Measurements from ENCODE around the gene DSTYK. TPM values are rescaled to one million over a fixed set of nuclear protein-coding genes. Genes with fewer than 3 reads are reported as not detected.
"Not testable (repeated sequence)": the region's sequence is repeated elsewhere in the genome, so short reads cannot be mapped to it uniquely, and the experiment has no call there.

Gene DSTYK
- total RNA-seq, 1 experiment from 2014 or later: 14.6 TPM

DNA sequence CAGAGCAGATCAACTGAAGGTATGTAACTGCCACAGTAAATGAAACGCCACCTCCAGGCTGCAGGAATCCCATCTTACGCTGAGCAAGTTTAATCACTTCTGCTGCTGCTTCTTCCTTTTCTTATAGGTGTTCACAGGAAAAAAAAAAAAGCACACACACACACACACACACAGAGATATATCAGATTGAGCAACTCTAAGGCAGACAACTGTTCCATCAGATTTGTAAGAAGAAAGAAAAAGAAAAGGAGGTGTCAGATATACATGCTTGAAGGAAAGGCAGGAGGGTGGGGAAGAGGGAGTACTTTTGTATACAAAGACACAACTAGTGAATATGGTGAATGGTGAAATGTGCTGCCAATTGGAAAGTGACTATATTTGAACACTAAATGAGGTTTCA lies 28.6 kb downstream of the DSTYK start:
- DNase-seq (ENCODE audit: extremely low read depth, low read depth): no peak

DNA sequence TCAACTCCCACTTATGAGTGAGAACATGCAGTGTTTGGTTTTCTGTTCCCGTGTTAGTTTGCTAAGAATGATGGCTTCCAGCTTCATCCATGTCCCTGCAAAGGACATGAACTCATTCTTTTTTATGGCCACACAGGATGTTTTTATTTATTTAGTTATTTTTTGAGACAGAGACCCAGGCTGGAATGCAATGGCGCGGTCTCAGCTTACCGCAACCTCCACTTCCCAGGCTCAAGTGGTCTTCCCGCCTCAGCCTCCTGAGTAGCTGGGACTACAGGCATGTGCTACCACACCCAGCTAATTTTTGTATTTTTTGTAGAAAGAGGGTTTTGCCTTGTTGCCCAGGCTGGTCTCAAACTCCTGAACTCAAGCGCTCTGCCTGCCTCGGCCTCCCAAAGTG lies 31.2 kb downstream of the DSTYK start:
- not testable (repeated sequence) for DNase-seq (ENCODE audit: extremely low read depth, low read depth)

DNA sequence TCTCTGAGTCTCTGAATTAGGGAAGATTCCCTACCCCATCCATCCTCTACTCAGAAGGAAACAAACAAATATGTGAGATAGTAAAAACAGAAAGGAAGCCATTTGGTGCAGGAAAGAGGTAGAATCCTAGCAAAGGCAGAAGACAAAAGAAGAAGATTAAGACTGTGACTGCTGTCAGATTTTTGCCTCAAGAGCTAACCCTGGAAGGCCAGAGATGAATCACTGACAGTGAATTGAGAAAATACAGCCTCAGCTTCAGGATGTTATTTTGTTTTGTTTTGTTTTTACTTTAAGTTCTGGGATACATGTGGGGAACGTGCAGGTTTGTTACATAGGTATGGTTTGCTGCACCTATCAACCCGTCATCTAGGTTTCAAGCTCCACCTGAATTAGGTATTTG lies 31.7 kb downstream of the DSTYK start:
- no peak for DNase-seq (ENCODE audit: extremely low read depth, low read depth)

DNA sequence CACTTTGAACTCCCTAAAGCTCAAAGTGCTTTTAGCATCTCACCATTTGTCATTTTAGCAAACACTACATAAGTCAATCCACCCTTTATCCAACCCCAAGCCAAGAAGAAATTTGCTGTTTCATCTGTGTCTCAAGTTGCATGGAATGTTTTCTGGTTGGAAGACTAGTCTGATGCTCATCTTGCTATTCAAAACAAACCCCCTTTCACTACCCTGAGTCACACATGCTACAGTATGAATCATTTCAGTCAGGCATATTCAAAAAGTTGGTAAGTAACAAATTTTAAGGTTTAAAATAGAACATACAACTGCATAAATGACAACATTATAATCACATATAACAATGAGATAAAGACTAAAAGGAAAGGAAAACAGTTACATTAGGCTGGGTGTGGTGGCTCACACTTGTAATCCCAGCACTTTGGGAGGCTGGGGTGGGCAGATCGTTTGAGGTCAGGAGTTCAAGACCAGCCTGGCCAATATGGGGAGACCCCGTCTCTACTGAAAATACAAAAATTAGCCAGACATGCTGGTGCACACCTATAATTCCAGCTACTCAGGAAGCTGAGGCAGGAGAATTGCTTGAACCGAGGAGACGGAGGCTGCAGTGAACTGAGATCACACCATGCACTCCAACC lies 38.7 kb downstream of the DSTYK start:
- peak; percentile 88 for DNase-seq (ENCODE audit: extremely low read depth, low read depth)

DNA sequence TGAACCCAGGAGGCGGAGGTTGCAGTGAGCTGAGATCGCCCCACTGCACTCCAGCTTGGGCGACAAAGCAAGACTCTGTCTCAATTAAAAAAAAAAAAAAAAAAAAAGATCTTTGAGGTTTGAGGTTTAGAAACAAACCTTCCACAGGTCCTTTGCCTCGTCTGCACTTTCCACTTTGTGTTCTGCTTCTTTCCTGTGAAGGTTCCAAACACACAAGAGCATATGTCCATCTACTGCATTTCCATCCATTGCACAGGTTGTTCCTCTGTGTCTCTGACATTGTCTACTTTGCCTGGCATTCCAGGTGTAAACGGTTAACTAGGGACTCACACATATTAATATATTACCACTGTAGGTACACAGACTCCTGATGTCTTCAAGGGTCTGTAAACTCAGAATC lies 40.1 kb downstream of the DSTYK start:
- DNase-seq (ENCODE audit: extremely low read depth, low read depth): no peak

DNA sequence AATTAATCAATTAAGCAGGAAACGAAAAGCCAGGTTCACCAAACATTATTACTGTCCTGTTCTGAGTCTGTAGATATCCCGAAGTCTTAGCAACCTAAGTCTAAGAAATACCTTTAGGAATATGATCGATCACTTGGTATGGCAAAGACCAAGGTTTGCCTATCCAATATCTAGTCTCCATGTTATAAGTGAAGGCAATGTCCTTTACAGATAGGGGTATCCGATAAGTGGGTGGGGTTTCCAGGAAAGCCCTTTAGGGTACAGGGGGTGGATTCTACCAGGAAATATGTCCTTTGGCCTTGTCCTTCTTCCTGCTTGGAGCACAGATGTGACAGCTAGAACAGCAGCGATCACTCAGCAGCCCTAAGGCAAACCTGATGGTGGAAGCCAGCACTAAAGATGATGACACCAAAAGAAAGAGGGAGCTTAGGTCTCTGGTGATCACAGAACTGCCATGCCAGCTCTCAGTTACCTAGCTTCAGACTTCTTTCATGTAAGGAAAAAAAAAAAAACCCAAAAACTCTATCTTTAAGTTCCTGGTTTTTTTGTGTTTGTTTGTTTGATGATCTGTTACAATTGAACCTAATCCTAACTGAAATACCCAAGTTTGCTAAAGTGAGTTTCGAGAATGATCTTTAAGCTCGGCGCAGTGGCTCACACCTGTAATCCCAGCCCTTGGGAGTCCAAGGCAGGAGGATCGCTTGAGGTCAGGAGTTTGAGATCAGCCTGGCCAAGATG lies 40.8 kb downstream of the DSTYK start:
- DNase-seq (ENCODE audit: extremely low read depth, low read depth): peak; percentile 33

DNA sequence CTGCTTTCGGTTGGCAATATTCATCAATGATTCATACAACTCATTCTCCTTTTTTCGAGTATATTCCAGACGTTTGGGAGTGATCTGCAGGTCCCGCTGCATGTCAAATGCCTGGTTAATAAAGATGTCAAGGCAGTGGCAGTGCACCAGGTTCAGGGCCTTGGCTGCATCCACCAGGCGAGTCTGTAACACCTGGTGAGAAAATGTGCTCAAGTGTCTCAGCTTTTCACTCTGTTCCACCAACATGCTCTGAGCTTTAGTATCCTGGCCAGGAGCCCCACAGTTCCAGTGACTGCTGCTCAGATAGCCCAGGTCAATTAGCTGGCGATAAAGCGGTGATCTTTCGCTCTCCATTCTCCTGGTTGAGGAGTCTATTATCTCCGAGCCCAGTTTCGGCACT lies 42.3 kb downstream of the DSTYK start:
- DNase-seq (ENCODE audit: extremely low read depth, low read depth): no peak

DNA sequence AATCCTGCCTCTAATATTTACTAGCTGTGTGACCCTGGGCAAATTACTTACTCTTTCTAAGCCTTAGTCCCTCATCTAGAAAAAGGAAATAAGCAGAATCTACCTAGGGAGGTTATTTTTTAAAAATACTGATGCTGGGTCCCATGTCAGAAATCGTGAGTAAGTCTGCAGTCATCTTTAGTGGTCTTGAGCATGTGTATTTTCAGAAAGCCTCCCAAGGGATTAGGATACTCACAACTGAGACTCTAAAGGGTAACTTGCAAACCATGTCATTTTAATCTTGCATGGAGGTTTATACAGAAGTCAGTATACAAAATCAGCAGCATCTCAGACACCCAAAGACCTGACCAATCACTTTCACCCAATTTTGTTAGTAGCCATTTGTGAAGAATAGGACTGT lies 43.2 kb downstream of the DSTYK start:
- DNase-seq (ENCODE audit: extremely low read depth, low read depth): no peak

DNA sequence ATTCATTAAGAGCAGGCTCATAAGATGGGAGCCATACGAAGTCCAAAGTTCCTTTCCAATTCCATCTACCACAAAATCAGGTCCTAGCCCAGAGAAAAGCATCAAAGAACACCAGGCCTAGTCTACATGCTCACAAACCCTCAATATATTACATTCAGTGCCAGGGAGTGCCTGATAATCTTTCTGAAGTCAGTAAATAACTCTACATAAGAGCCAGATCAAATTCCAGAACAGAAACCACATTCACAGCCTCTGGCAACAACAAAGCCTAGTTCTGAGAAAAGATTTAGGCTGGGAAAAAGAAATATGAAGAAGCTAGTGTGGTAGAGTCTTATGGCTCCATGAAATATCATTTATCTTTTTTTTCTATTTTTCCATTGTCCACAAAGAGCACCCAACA lies 49.2 kb downstream of the DSTYK start:
- no peak for DNase-seq (ENCODE audit: extremely low read depth, low read depth)

DNA sequence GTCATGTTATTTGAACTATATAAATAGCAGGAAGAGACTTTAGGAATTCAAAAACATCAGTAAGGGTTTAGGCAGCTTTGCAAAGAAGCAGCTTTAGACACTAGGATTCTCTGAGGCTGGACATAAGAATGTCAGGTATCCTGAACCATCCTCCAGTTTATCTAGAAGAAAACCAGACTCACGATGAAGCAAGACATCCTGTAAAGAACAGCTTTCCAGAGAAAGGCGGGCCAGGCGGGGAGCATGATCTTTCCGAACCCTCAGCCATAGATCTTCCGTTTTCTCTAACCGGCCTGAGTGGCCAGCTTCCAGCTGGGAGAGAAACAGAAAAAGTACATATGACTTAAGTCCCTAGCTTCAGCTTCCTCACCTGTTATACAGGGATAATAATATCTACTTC lies 50.4 kb downstream of the DSTYK start:
- no peak for DNase-seq (ENCODE audit: extremely low read depth, low read depth)

DNA sequence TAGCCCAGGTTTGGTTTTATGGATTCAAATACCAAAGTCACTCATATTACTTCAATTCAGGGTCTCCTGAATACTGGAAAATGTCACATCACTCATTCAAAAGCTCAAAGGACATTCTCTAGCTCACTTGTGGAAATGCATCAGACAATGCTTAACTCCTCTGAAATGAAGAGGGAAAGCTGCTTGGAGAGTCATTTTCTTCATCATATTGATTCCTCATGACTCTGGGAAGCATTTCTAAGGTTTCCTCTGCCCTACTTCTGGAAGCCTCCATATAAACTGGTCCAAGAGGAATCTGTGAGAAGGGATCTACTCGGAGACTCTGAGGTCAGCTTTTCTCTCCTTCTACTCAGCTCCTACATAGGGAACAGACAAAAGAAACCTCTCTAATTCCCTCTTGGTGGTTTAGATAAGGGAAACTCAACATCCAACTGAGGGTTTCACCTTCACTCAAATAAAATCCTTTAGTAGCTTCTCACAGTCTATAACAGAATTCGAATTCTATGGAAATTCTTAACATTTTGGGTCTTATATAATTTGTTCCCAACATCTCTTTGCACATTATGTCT lies 53.4 kb downstream of the DSTYK start:
- DNase-seq (ENCODE audit: extremely low read depth, low read depth): no peak

DNA sequence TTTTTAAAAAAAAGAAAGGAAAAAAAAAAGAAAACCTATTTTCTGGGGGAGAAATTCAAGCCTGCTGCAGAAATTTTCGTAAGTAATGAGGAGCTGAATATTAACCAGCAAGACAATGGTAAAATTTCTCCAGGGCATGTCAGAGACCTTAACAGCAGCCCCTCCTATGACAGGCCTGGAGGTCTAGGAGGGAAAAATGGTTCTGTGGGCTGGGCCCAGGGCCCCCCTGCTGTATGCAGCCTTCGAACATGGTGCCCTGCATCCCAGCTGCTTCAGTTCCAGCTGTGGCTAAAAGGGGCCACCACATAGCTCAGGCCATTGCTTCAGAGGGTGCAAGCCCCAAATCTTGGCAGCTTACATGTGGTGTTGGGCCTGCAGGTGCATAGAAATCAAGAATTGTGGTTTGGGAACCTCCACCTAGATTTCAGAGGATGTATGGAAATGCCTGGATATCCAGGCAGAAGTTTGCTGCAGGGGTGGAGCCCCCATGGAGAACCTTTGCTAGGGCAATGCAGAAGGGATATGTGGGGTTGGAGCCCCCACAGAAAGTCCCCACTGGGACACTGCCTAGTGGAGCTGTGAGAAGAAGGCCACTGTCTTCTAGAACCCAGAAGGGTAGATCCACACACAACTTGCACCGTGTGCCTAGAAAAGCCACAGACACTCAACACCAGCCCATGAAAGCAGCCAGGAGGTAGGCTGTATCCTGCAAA lies 55.7 kb downstream of the DSTYK start:
- DNase-seq (ENCODE audit: extremely low read depth, low read depth): not testable (repeated sequence)

DNA sequence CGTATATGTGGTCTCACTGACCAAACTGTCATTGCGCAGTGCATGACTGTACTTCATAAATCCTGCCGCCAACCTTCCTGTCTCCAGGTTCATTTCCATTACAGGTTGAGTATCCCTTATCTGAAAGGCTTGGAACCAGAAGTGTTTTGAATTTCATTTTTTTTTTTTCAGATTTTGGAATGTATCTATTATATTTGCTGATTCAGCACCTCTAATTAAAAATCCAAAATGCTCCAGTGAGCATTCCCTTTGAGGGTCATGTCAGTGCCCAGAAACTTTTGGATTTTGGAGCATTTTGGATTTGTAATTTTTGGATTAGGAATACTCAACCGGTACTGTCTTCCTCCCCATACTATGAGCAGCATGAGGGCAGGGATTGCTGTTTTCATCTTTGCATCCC lies 59.0 kb downstream of the DSTYK start:
- DNase-seq (ENCODE audit: extremely low read depth, low read depth): no peak

DNA sequence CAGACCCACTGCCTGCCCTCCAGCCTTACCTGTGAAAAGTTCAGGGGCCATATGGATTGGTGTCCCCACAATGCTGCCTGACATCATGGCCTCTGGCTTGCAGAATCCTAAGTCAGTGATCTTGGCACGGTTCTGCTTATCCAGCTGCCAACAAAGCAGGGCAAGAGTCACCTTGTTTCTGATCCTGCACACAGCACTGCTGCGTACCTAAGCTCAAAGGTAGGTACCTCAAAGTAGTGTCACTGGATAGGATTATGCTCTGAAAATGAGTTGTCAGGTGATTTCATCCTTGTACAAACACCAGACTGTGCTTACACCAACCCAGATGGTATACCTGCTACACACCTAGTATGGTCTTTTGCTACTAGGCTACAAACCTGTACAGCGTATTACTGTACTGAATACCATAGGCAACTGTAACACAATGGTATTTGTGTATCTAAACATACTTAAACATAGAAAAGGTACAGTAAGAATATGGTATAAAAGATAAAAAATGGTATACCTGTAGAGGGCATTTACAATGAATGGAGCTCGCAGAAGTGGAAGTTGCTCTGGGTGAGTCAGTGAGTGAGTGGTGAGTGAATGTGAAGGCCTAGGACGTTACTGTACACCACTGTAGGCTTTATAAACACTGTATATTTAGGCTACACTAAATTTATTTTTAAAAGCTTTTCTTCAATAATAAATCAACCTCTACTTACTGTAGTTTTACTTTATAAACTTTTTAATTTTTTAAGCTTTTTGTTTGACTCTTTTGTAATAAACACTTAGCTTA lies 60.7 kb downstream of the DSTYK start:
- DNase-seq (ENCODE audit: extremely low read depth, low read depth): no peak

DNA sequence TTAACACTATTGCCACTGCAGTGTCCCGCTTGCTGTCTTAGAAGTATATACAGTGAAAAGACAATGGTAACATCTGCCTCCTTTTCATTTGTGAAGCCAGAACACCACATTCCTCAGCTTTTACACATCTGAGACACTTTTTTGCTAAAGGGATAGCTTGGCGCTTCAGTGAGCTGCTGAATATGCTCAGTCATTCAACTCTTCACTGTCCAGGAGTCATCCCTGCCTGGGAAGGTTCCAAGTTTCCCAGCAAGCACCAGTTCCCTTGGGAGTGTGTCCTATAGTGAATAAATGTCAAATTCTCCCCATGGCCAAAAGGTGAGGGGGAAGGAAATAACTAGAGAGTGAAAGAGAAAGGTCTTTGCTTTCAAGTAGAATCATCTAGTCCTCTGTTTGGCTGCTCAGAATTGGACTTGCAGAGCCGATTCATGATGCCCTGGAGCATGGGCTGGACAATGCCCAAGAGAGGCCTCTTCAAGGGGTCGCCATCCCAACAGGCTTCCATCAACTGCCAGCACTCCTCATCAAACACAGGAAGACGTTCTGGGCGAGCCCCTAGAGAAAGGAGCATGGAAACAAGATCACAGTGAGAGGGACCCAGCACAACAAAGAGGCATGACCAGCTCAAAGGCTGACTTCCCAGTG lies 64.2 kb downstream of the DSTYK start:
- peak; percentile 58 for DNase-seq (ENCODE audit: extremely low read depth, low read depth)

DNA sequence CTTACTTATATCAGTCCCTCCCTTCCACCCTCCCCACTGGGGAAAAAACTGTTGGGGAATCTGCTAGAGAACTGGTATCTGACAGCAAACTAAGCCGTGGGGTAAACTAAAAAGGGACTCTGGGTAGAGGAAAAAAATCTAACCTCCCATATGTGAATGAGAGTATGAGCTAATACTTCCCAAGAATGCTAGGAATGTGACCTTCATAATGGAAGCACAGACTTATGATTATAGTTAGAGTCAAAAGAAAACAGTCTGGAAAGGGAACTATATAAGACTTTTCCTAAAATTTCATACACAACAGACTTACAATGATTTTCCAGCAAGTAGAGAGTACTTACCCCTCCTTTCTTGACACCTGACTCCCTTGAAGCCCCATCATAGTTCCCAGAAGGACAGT lies 66.8 kb downstream of the DSTYK start:
- peak; percentile 33 for DNase-seq (ENCODE audit: extremely low read depth, low read depth)

DNA sequence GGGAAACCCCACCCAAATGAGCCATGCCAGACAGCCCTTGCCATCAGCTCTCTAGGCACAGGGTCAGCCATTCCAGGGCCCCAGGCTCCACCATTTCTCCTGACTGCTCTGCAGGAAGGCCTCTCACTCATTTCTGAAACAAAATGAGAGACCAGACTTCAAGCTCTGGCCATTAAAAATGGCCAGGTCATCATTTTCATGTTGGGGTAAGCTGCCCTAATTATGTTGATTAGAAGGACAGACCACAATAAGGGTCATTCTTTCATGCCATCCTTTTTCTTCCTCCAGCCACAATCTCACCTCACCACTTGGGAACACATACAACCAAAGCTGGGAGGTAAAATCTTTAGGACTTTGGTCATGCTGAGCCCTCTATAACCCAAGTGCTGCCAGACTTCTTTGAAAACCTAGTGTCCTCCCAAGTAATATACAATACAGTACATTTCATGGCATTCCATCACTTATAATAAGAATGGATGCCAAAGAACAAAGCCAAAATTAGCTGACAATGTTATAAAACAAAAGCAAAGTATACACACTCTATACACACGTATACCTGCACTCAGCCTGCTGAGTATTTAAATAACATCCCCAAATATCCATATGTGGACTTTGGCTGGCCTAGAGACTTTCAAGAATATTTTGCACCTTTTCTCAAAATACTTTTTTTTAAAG lies 67.3 kb downstream of the DSTYK start:
- DNase-seq (ENCODE audit: extremely low read depth, low read depth): no peak

DNA sequence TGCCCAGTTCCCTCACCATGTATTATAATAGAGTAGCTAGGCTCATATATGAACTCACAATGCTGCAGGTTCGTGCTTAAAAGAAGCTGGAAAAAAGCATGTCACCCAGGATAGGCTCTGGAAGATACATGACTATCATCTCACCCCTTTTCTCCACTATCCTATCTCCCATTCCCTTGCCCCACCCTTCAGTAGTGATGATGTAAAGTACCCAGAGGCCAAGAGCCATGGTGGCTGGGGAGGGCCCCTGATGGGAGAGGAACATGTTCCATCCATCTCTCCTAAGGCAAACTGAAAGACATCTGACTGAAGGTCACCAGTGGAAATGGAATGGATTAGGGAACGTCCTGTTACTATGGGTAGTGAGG lies 69.4 kb downstream of the DSTYK start:
- DNase-seq (ENCODE audit: extremely low read depth, low read depth): no peak

DNA sequence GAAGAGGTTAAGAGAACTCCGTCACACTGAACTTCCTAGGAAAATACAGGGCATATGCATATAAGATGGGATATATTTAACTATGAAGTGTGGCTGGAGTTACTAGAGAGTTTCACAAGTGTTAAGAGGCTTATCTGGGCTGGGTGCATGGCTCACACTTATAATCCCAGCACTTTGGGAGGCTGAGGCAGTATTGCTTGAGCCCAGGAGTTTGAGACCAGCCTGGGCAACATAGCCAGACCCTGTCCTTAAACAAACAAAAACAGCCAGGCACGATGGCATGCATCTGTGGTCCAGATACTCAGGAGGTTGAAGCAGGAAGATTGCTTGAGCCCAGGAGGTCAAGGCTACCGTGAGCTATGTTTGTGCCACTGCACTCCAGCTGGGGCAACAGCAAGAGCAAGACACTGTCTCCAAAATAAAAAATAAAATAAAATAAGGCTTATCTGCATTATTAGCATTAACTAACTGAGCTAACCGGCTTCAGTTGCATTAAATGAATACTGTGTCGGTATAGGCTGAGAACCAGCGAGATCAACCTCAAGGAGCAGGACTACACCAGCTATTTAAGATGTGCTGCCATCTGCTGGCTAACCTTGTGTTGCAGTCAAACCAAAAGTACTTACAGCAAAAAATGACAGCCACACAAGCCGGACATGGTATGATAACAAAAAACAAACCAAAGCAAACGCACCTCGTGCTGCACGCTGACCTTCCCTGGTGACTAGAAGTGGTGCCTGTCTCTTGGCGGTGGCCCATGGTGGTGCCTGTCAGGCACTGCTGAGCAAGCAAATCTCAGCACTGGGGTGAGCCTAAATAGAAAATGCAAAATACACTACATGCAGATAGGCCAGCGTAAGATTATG lies 70.0 kb downstream of the DSTYK start:
- peak; percentile 80 for DNase-seq (ENCODE audit: extremely low read depth, low read depth)

Measured in NCI-H460 (cell line).